IMR-90 (cell line): Measurements from ENCODE around the gene KLF7.

ENCODE experiments used
- CEBPB ChIP-seq: IDR thresholded peaks from 2 replicates; pipeline ENCODE4 v1.6.1; 2012; ENCODE audit warnings: low read depth, low read length, improper control_type of control experiment
- CTCF ChIP-seq: conservative IDR thresholded peaks from 2 replicates; pipeline ENCODE4 v1.5.1; 2012; ENCODE audit warnings: mild to moderate bottlenecking, low read depth, low read length, improper control_type of control experiment
- FOS ChIP-seq: fragments of 150-350 bp; IDR thresholded peaks from 2 replicates; pipeline ENCODE4 v1.6.1; 2016; ENCODE audit warnings: low read depth, low read length
- MAFK ChIP-seq: IDR thresholded peaks from 2 replicates; pipeline ENCODE4 v1.6.1; 2012; ENCODE audit warnings: low read depth, low read length, improper control_type of control experiment
- POLR2A ChIP-seq: IDR thresholded peaks from 2 replicates; pipeline ENCODE4 v1.6.1; 2012; ENCODE audit warnings: mild to moderate bottlenecking, low read depth, low read length
- RAD21 ChIP-seq: IDR thresholded peaks from 2 replicates; pipeline ENCODE4 v1.6.1; 2012; ENCODE audit warnings: low read length, improper control_type of control experiment
- SMC3 ChIP-seq: fragments of 150-350 bp; IDR thresholded peaks from 2 replicates; pipeline ENCODE4 v1.6.1; 2016; ENCODE audit warnings: low read depth, mild to moderate bottlenecking, antibody characterized with exemption, low read length, moderate library complexity
- TF ChIP-seq, protein P1 (sequence below): fragments of 150-350 bp; IDR thresholded peaks from 2 replicates; pipeline ENCODE4 v1.6.1; 2016; ENCODE audit warnings: low read depth, mild to moderate bottlenecking, low read length, moderate library complexity, borderline replicate concordance
- TF ChIP-seq, protein P2 (sequence below): fragments of 150-350 bp; IDR thresholded peaks from 2 replicates; pipeline ENCODE4 v1.6.1; 2017; ENCODE audit warnings: mild to moderate bottlenecking, antibody characterized with exemption, low read length, low read depth

GRCh38 chr2:207151048-207151447 lies 14.7 kb downstream of the KLF7 start:
- TF ChIP-seq FOS (no peak), CTCF (no peak), POLR2A (no peak), RAD21 (no peak), CEBPB (no peak), MAFK (no peak), SMC3 (no peak)
- TF ChIP-seq, protein P1, sequence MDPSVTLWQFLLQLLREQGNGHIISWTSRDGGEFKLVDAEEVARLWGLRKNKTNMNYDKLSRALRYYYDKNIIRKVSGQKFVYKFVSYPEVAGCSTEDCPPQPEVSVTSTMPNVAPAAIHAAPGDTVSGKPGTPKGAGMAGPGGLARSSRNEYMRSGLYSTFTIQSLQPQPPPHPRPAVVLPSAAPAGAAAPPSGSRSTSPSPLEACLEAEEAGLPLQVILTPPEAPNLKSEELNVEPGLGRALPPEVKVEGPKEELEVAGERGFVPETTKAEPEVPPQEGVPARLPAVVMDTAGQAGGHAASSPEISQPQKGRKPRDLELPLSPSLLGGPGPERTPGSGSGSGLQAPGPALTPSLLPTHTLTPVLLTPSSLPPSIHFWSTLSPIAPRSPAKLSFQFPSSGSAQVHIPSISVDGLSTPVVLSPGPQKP, result no peak
- TF ChIP-seq, protein P2, sequence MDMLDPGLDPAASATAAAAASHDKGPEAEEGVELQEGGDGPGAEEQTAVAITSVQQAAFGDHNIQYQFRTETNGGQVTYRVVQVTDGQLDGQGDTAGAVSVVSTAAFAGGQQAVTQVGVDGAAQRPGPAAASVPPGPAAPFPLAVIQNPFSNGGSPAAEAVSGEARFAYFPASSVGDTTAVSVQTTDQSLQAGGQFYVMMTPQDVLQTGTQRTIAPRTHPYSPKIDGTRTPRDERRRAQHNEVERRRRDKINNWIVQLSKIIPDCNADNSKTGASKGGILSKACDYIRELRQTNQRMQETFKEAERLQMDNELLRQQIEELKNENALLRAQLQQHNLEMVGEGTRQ, result no peak
